ENCODE measurements around the gene WDFY4.

WDFY4 gene

GRCh38 chr10:48745662-48746245, 61.1 kb downstream of the WDFY4 start:
- ChIA-PET POLR2A (no interaction called here), CTCF (no interaction called here)
- Histone ChIP-seq H3K36me3 (ENCODE audit: control insufficient read depth in 2 of 2, insufficient read depth in 1 of 2, low read length in 2 of 2) (no peaks in the 10 kb centered on the region), H3K27ac (ENCODE audit: extremely low read depth, low read depth, low read length) (no peak overlapping the region), H3K4me1 (ENCODE audit: control insufficient read depth, insufficient read depth, low read length) (no peaks in the 10 kb centered on the region), H3K4me3 (ENCODE audit: low read depth, low read length) (no peak overlapping the region), H3K9me3 (ENCODE audit: control insufficient read depth, insufficient read depth, low read depth, low read length) (no peaks in the 10 kb centered on the region)
- TF ChIP-seq IKZF3 (tag by site-specific recombination; IDR thresholded peaks at IDR 0.05), result no peak
- TF ChIP-seq GLI4 (tag by site-specific recombination; IDR thresholded peaks at IDR 0.05), result no peak
- no peak for TF ChIP-seq ZNF768 (tag by site-specific recombination; IDR thresholded peaks at IDR 0.05)
- TF ChIP-seq KLF8 (tag by site-specific recombination; IDR thresholded peaks at IDR 0.05), result no peak
- no peak for TF ChIP-seq ZNF280D (tag by site-specific recombination; IDR thresholded peaks at IDR 0.05)
- TF ChIP-seq ZNF670 (tag by site-specific recombination; IDR thresholded peaks at IDR 0.05; ENCODE audit: low read depth), result no peak
- no peak for TF ChIP-seq PATZ1 (tag by site-specific recombination; IDR thresholded peaks at IDR 0.05)
- TF ChIP-seq ZBTB44 (tag by site-specific recombination; IDR thresholded peaks at IDR 0.05), result no peak
- no peak for TF ChIP-seq HIC1 (tag by site-specific recombination; IDR thresholded peaks at IDR 0.05)
- TF ChIP-seq ZFP69B (tag by site-specific recombination; IDR thresholded peaks at IDR 0.05), result no peak
- TF ChIP-seq CTCF (tag by site-specific recombination; IDR thresholded peaks at IDR 0.05), result no peak
- TF ChIP-seq ZNF76 (tag by site-specific recombination; IDR thresholded peaks at IDR 0.05; ENCODE audit: borderline replicate concordance, low read depth), result no peak
- no peak for TF ChIP-seq ZNF211 (tag by site-specific recombination; IDR thresholded peaks at IDR 0.05; ENCODE audit: low read depth)

GRCh38 chr10:48748573-48748972, 63.9 kb downstream of the WDFY4 start:
- POLR2A ChIA-PET, result no interaction called here
- Histone ChIP-seq H3K4me3 (ENCODE audit: low read depth, low read length) (no peak overlapping the region), H3K27ac (ENCODE audit: extremely low read depth, low read depth, low read length) (no peak overlapping the region), H3K36me3 (ENCODE audit: control insufficient read depth in 2 of 2, insufficient read depth in 1 of 2, low read length in 2 of 2) (no peaks in the 10 kb centered on the region), H3K9me3 (ENCODE audit: control insufficient read depth, insufficient read depth, low read depth, low read length) (no peaks in the 10 kb centered on the region), H3K4me1 (ENCODE audit: control insufficient read depth, insufficient read depth, low read length) (no peaks in the 10 kb centered on the region)
- CTCF ChIA-PET, result no interaction called here
- TF ChIP-seq ZNF549 (tag by site-specific recombination; IDR thresholded peaks at IDR 0.05), result no peak
- no peak for TF ChIP-seq ZSCAN4 (tag by site-specific recombination; IDR thresholded peaks at IDR 0.05)
- TF ChIP-seq ZNF398 (tag by site-specific recombination; IDR thresholded peaks at IDR 0.05), result no peak
- no peak for TF ChIP-seq TRIM28 (IDR thresholded peaks at IDR 0.05; ENCODE audit: borderline replicate concordance, low read length)
- TF ChIP-seq ZNF660 (tag by site-specific recombination; IDR thresholded peaks at IDR 0.05), result no peak
- TF ChIP-seq ZNF133 (tag by site-specific recombination; IDR thresholded peaks at IDR 0.05), result no peak
- no peak for TF ChIP-seq REPIN1 (tag by site-specific recombination; IDR thresholded peaks at IDR 0.05; ENCODE audit: low read depth)

Measured in HEK293 (cell line).